ENCODE data around the gene ASIC5.

The ASIC5 gene

DNA sequence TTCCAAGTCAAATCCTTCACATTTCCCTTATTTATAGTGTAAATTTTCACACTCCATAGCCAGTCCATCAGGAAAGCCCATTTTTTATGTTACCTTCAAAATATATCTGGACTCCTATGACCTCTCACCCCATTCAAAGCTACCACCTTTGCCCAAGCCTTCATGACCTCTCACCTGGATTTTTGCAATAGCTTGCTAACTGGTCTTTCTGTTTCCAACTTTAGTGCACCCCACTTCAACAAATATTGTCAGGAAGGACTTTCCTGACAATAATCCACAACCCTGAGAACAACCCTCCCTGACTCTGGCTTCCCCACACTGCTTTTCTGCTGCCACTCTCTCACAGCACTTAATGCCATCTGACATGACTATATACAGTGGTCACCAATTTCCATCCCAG, 33.4 kb downstream of the ASIC5 start:
- DNase-seq (ENCODE audit: low read depth), result no peak
- no peak overlapping the region for H3K4me3 ChIP-seq (ENCODE audit: low read depth, low read length)
- TF ChIP-seq, protein P1, sequence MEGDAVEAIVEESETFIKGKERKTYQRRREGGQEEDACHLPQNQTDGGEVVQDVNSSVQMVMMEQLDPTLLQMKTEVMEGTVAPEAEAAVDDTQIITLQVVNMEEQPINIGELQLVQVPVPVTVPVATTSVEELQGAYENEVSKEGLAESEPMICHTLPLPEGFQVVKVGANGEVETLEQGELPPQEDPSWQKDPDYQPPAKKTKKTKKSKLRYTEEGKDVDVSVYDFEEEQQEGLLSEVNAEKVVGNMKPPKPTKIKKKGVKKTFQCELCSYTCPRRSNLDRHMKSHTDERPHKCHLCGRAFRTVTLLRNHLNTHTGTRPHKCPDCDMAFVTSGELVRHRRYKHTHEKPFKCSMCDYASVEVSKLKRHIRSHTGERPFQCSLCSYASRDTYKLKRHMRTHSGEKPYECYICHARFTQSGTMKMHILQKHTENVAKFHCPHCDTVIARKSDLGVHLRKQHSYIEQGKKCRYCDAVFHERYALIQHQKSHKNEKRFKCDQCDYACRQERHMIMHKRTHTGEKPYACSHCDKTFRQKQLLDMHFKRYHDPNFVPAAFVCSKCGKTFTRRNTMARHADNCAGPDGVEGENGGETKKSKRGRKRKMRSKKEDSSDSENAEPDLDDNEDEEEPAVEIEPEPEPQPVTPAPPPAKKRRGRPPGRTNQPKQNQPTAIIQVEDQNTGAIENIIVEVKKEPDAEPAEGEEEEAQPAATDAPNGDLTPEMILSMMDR (IDR thresholded peaks at IDR 0.05; ENCODE audit: insufficient read depth, low read depth, low read length, missing control alignments), result no peak

- TF ChIP-seq, protein P1 (IDR thresholded peaks at IDR 0.05; ENCODE audit: insufficient read depth, low read depth, low read length, missing control alignments), result no peak
- H3K4me3 ChIP-seq (ENCODE audit: low read depth, low read length), result no peak overlapping the region
- no peak for DNase-seq (ENCODE audit: low read depth)
Observed at GRCh38 chr4:155828628-155829027, 37.4 kb downstream of the ASIC5 start.

DNA sequence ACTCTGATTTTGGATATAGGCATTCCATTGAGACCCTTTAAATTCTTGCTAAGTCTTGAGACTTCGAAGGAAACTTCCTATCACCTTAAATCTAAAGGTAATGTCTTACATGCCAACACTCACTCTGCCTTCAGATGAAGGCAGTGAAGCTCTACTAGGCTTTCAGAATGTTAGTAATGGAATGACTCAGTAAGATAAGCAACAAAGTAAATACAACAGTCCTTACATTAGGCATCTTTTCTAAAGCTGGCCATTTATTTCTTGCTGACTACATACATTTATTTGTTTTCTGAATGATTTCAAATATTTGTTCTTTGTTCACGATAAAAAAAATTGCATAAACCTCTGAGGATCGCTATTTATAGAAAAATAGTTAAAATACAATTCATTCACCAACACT, 43.5 kb downstream of the ASIC5 start:
- TF ChIP-seq, protein P1 (IDR thresholded peaks at IDR 0.05; ENCODE audit: insufficient read depth, low read depth, low read length, missing control alignments), result no peak
- peak; percentile 12 for DNase-seq (ENCODE audit: low read depth)
- no peak overlapping the region for H3K4me3 ChIP-seq (ENCODE audit: low read depth, low read length)

GRCh38 chr4:155820887-155821518, 45.1 kb downstream of the ASIC5 start:
- no peak for DNase-seq (ENCODE audit: low read depth)
- no peak overlapping the region for H3K4me3 ChIP-seq (ENCODE audit: low read depth, low read length)
- TF ChIP-seq, protein P1 (IDR thresholded peaks at IDR 0.05; ENCODE audit: insufficient read depth, low read depth, low read length, missing control alignments), result no peak

- DNase-seq (ENCODE audit: low read depth), result no peak
- TF ChIP-seq, protein P1 (IDR thresholded peaks at IDR 0.05; ENCODE audit: insufficient read depth, low read depth, low read length, missing control alignments), result no peak
- H3K4me3 ChIP-seq (ENCODE audit: low read depth, low read length), result no peak overlapping the region
Observed at GRCh38 chr4:155819066-155819465, 47.0 kb downstream of the ASIC5 start.

GRCh38 chr4:155818639-155819038, 47.4 kb downstream of the ASIC5 start:
- H3K4me3 ChIP-seq (ENCODE audit: low read depth, low read length), result no peak overlapping the region
- TF ChIP-seq, protein P1 (IDR thresholded peaks at IDR 0.05; ENCODE audit: insufficient read depth, low read depth, low read length, missing control alignments), result no peak
- DNase-seq (ENCODE audit: low read depth), result no peak

DNA sequence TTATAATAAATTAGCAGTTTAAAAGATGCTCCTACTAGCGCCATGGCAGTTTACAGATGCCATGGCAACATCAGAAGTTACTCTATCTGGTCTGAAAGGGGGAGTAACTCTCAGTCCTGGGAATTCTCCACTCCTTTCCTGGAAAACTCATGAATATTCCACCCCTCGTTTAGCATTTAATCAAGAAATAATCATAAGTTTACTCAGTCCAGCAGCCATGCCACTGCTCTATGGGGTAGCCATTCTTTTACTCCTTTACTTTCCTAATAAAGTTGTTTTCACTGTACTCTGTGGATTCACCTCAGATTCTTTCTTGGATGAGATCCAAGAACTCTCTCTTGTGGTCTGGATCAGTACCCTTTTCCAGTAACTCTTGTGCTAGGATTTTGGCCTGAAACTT, 55.0 kb downstream of the ASIC5 start:
- TF ChIP-seq, protein P1 (IDR thresholded peaks at IDR 0.05; ENCODE audit: insufficient read depth, low read depth, low read length, missing control alignments), result no peak
- H3K4me3 ChIP-seq (ENCODE audit: low read depth, low read length), result no peak overlapping the region
- DNase-seq (ENCODE audit: low read depth), result no peak
